Effector CD4-positive, alpha-beta T cell (primary cell): Measurements from ENCODE around the gene BDKRB2.

Experiments
- DNase-seq: peaks from one replicate; pipeline ENCODE4 v3.0.0-alpha.2; 2020

BDKRB2 gene

GRCh38 chr14:96177766-96178375, 26.8 kb upstream of the BDKRB2 start:
- DNase-seq: no peak

- no peak for DNase-seq
These were observed 25.9 kb upstream of the BDKRB2 start for GRCh38 chr14:96178461-96179321.

GRCh38 chr14:96180043-96180874, 24.4 kb upstream of the BDKRB2 start:
- DNase-seq: no peak

GRCh38 chr14:96181186-96182056, 23.2 kb upstream of the BDKRB2 start:
- DNase-seq: no peak

GRCh38 chr14:96182546-96182945, 22.1 kb upstream of the BDKRB2 start:
- DNase-seq: no peak

GRCh38 chr14:96184737-96185136, 19.9 kb upstream of the BDKRB2 start:
- DNase-seq: no peak

GRCh38 chr14:96187216-96188031, 17.2 kb upstream of the BDKRB2 start:
- no peak for DNase-seq

- DNase-seq: no peak
These were observed 15.3 kb upstream of the BDKRB2 start for GRCh38 chr14:96189281-96189711.

GRCh38 chr14:96191353-96191752, 13.3 kb upstream of the BDKRB2 start:
- DNase-seq: no peak

- no peak for DNase-seq
These were observed 12.7 kb upstream of the BDKRB2 start for GRCh38 chr14:96191841-96192462.

- DNase-seq: no peak
These were observed 11.4 kb upstream of the BDKRB2 start for GRCh38 chr14:96192975-96193805.

GRCh38 chr14:96194262-96194656, 10.4 kb upstream of the BDKRB2 start:
- DNase-seq: no peak

GRCh38 chr14:96194657-96195431, 9.8 kb upstream of the BDKRB2 start:
- DNase-seq: no peak

GRCh38 chr14:96195441-96196081, 9.1 kb upstream of the BDKRB2 start:
- no peak for DNase-seq

- DNase-seq: no peak
These were observed 7.3 kb upstream of the BDKRB2 start for GRCh38 chr14:96197163-96197852.

- DNase-seq: no peak
These were observed 6.7 kb upstream of the BDKRB2 start for GRCh38 chr14:96197969-96198368.

GRCh38 chr14:96198430-96199130, 6.1 kb upstream of the BDKRB2 start:
- DNase-seq: no peak
